IMR-90 (cell line): ENCODE data around the gene R3HDM4. TPM values are rescaled to one million over a fixed set of nuclear protein-coding genes. Genes with fewer than 3 reads are reported as not detected.

ENCODE experiments used
- ATAC-seq: fragments of 200-7000 bp; cut with Tn5 transposase; 2 replicates; pipeline ENCODE4 v1.9.1; 2020; ENCODE audit warnings: low read depth, mild to moderate bottlenecking, moderate library complexity
- BruUV-seq: library from RNA; stranded (reverse); fragments of 400-500 nt; replicated peaks from 2 replicates; lab custom pipeline; 2021; lab: Mats Ljungman, UMichigan
- CTCF ChIA-PET: fragments of 300-600 bp; formaldehyde crosslinking; extraction: SDS; loops from one replicate; lab custom pipeline; 2021; ENCODE audit warnings: antibody characterized with exemption; lab: Yijun Ruan, JAX
- POLR2A ChIA-PET: fragments of 300-600 bp; sonication (Branson Sonifier 250); formaldehyde crosslinking; loops from one replicate; lab custom pipeline; 2022; ENCODE audit warnings: antibody characterized with exemption; ENCODE audit not compliant: unreplicated experiment; lab: Charles Lee
- DNase-seq: peaks from one replicate; pipeline ENCODE4 v3.0.0; 2013
- H2AFZ ChIP-seq: replicated peaks from 2 replicates; pipeline ENCODE3; 2013; ENCODE audit warnings: low read length, mild to moderate bottlenecking; ENCODE audit not compliant: poor library complexity
- H2AK5ac ChIP-seq: 2 replicates; pipeline ENCODE4 v1.6.1; 2013; ENCODE audit warnings: low read depth, low read length, inconsistent platforms
- H2AK9ac ChIP-seq: replicated peaks from 2 replicates; pipeline ENCODE3; 2013; ENCODE audit warnings: mild to moderate bottlenecking, low read depth, low read length, moderate library complexity; ENCODE audit not compliant: poor library complexity
- H2BK120ac ChIP-seq: 2 replicates; pipeline ENCODE4 v1.6.1; 2013; ENCODE audit warnings: low read depth, low read length, inconsistent platforms
- H2BK15ac ChIP-seq: 3 replicates; pipeline ENCODE4 v1.6.1; 2013; ENCODE audit warnings: low read depth, low read length, inconsistent platforms
- H2BK20ac ChIP-seq: 2 replicates; pipeline ENCODE4 v1.6.1; 2013; ENCODE audit warnings: low read depth, mild to moderate bottlenecking, inconsistent platforms, low read length, moderate library complexity
- H2BK5ac ChIP-seq: 2 replicates; pipeline ENCODE4 v1.6.1; 2013; ENCODE audit warnings: mild to moderate bottlenecking, low read depth, low read length, inconsistent platforms; ENCODE audit not compliant: poor library complexity, severe bottlenecking
- H3K14ac ChIP-seq: replicated peaks from 2 replicates; pipeline ENCODE4 v1.6.1; 2013; ENCODE audit warnings: low read depth, low read length, inconsistent platforms
- H3K18ac ChIP-seq: 2 replicates; pipeline ENCODE4 v1.6.1; 2013; ENCODE audit warnings: low read depth, low read length, control low read depth
- H3K23ac ChIP-seq: 2 replicates; pipeline ENCODE4 v1.6.1; 2013; ENCODE audit warnings: low read depth, low read length, inconsistent platforms
- H3K27ac ChIP-seq: 2 replicates; pipeline ENCODE4 v1.5.1; 2013; ENCODE audit warnings: mild to moderate bottlenecking, control low read depth, low read length; ENCODE audit not compliant: insufficient read depth
- H3K27me3 ChIP-seq: 2 replicates; pipeline ENCODE4 v1.6.1; 2013; ENCODE audit warnings: low read length; ENCODE audit not compliant: control insufficient read depth, insufficient read depth
- H3K36me3 ChIP-seq: 2 replicates; pipeline ENCODE4 v1.6.1; 2013; ENCODE audit warnings: low read length, mixed read lengths; ENCODE audit not compliant: control insufficient read depth, insufficient read depth
- H3K4ac ChIP-seq: 2 replicates; pipeline ENCODE4 v1.6.1; 2013; ENCODE audit warnings: low read depth, low read length, inconsistent platforms
- H3K4me1 ChIP-seq: 2 replicates; pipeline ENCODE4 v1.6.1; 2013; ENCODE audit warnings: low read length, mixed read lengths; ENCODE audit not compliant: control insufficient read depth, insufficient read depth
- H3K4me2 ChIP-seq: 2 replicates; pipeline ENCODE4 v1.6.1; 2013; ENCODE audit warnings: low read depth, mild to moderate bottlenecking, control low read depth, low read length, moderate library complexity
- H3K4me3 ChIP-seq: 2 replicates; pipeline ENCODE4 v1.5.1; 2013; ENCODE audit warnings: low read depth, mild to moderate bottlenecking, control low read depth, low read length, moderate library complexity; ENCODE audit not compliant: insufficient read depth
- H3K56ac ChIP-seq: 2 replicates; pipeline ENCODE4 v1.6.1; 2013; ENCODE audit warnings: low read length, inconsistent platforms; ENCODE audit not compliant: insufficient read depth; ENCODE audit errors: extremely low read depth
- H3K79me1 ChIP-seq, 2 experiments: 2 replicates each; pipeline ENCODE4 v1.6.1; 2013; ENCODE audit warnings: low read length in 2 of 2, inconsistent platforms in 1 of 2, low read depth in 1 of 2
- H3K9ac ChIP-seq: 2 replicates; pipeline ENCODE4 v1.6.1; 2013; ENCODE audit warnings: low read depth, low read length, control low read depth
- H3K9me1 ChIP-seq: 2 replicates; pipeline ENCODE4 v1.6.1; 2013; ENCODE audit warnings: low read length, inconsistent platforms; ENCODE audit not compliant: insufficient read depth
- H3K9me3 ChIP-seq: 2 replicates; pipeline ENCODE4 v1.6.1; 2013; ENCODE audit warnings: low read length; ENCODE audit not compliant: control insufficient read depth, insufficient read depth
- H4K20me1 ChIP-seq: 2 replicates; pipeline ENCODE4 v1.6.1; 2013; ENCODE audit warnings: low read length, inconsistent platforms; ENCODE audit not compliant: insufficient read depth
- H4K5ac ChIP-seq: 2 replicates; pipeline ENCODE4 v1.6.1; 2013; ENCODE audit warnings: mild to moderate bottlenecking, low read depth, low read length, control low read depth
- H4K8ac ChIP-seq, 2 experiments: 2 replicates each; pipeline ENCODE4 v1.6.1; 2013; ENCODE audit warnings: low read depth in 2 of 2, low read length in 2 of 2, control low read depth in 1 of 2, inconsistent platforms in 1 of 2
- H4K91ac ChIP-seq: 2 replicates; pipeline ENCODE4 v1.6.1; 2013; ENCODE audit warnings: low read depth, low read length, inconsistent platforms; ENCODE audit not compliant: insufficient read depth
- CEBPB ChIP-seq: IDR thresholded peaks from 2 replicates; pipeline ENCODE4 v1.6.1; 2012; ENCODE audit warnings: low read depth, low read length, improper control_type of control experiment
- WGBS, 2 experiments: methylation state at CpG; one replicate each; pipeline versions ENCODE4 v1.1.5 to v1.1.7; 2013; ENCODE audit warnings: missing lambda C conversion rate in 2 of 2; ENCODE audit not compliant: insufficient read length in 1 of 2; ENCODE audit errors: extremely low coverage in 2 of 2; 5-methylcytosine and 5-hydroxymethylcytosine counted together
- dilution Hi-C: fragments of 300-500 bp; cut with HindIII; formaldehyde crosslinking; loops from one replicate; pipeline ENCODE4 v1.14.3; 2018; ENCODE audit warnings: low sequenced_read_pairs; ENCODE audit not compliant: unreplicated experiment
- in situ Hi-C: fragments of 300-500 bp; cut with MboI; formaldehyde crosslinking; loops from 3 replicates; pipeline ENCODE4 v1.14.3; 2019; ENCODE audit warnings: low sequenced_read_pairs, inconsistent platforms, mixed read lengths
- intact Hi-C: fragments of 100-400 bp; cut with micrococcal nuclease; formaldehyde crosslinking; loops from 2 replicates; pipeline ENCODE4 v1.10.0; 2022
- polyA plus RNA-seq, 3 experiments: library from polyadenylated mRNA; depleted of rRNA; stranded (reverse); fragments of >200 nt; gene quantifications; 2 replicates each; pipeline ENCODE4 v1.2.3, GENCODE V29; 2012; ENCODE audit warnings: low replicate concordance in 1 of 3
- total RNA-seq: library from RNA; depleted of rRNA; stranded (reverse); fragments of >200 nt; gene quantifications from 2 replicates; pipeline ENCODE4 v1.2.3, GENCODE V29; 2012

Gene R3HDM4
- total and polyA plus RNA-seq, 2 of the 4 experiments (the other 2 are of a cell fraction) = 9.0 to 51.5 TPM

GRCh38 chr19:904545-904944 lies 8.5 kb downstream of the R3HDM4 start:
- no TSS peak for BruUV-seq
- Histone ChIP-seq H3K56ac (no peak overlapping the region), H4K5ac (no peak overlapping the region), H3K23ac (no peak overlapping the region), H4K20me1 (peaks cover 84% of the 10 kb centered on the region), H2AK5ac (no peak overlapping the region), H2BK120ac (no peak overlapping the region), H3K9me3 (no peaks in the 10 kb centered on the region), H3K27me3 (no peaks in the 10 kb centered on the region), H3K79me1 (peaks cover 12 to 76% of the 10 kb centered on the region in 2 experiments), H3K18ac (no peak overlapping the region), H3K36me3 (peaks cover 15% of the 10 kb centered on the region), H2BK20ac (no peak overlapping the region), H3K4me1 (peaks cover 5% of the 10 kb centered on the region; the same call in 1 of the 2 replicates), H3K4me3 (no peak overlapping the region), H4K91ac (no peak overlapping the region), H4K8ac (no peak overlapping the region), H3K9me1 (no peaks in the 10 kb centered on the region; the same call in 1 of the 2 replicates), H3K4me2 (no peak overlapping the region), H3K4ac (no peak overlapping the region), H3K27ac (no peak overlapping the region), H3K14ac (no peak overlapping the region), H2BK5ac (no peak overlapping the region), H3K9ac (no peak overlapping the region), H2AK9ac (no peak overlapping the region), H2BK15ac (no peak overlapping the region), H2AFZ (no peak overlapping the region)
- DNase-seq = no peak
- dilution Hi-C loops = no loop called here
- ChIA-PET POLR2A (interaction anchor here (0.6 kb wide), 1 partner anchor 11 kb away, joined by 3 read pairs; no protein-coding TSS in a partner anchor), CTCF (no interaction called here)
- no peak for TF ChIP-seq CEBPB
- ATAC-seq = no peak
- WGBS, 2 experiments = 100% methylated on average over 2 of the region's 8 CpGs; no CpG with 5 or more reads in 1 of the 2 experiments
- intact Hi-C loops = no loop called here
- in situ Hi-C loops = no loop called here
